ENCODE data around the gene AP1M1.

DNA sequence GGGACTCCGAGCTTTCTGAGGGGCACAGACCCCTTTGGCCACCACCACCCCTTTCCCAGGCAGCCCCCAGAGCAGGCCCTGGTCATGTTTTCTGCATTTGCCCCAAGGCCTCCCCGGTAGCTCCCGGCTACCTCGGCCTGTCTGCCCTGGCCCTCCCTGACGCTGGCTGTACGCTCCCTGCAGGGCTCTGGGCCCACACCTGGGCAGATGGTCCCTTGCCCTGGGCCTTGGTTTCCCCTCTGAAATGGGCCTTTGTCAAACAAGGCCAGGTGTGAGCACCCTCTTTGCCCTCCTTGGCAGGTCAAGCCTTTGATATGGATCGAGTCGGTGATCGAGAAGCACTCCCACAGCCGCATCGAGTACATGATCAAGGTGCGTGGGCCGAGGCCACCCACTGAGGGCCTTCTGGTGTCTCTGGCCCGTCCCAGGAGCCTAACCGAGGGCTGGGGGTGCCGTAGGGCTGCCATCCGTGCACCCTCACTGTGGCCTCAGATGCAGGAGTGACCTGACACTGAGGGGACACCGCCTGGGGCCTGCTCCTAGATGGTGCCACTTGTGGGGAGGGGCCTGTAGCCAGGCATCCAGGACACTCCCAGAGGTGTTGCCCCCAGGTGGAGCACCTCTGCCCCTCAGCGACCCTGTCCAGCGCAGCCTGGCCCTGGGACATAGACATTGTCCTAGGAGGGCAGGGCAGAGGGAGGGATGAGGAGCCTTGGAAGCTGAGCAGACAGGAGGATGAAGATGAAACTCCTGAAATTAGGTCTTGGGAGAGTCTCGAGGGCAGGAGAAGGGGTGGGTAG is 30.3 kb downstream of the AP1M1 start:
- no peak for TF ChIP-seq POLR2AphosphoS5 (IDR thresholded peaks at IDR 0.05; ENCODE audit: insufficient read depth in 1 of 2, low read depth in 1 of 2)
- TF ChIP-seq, protein P1, sequence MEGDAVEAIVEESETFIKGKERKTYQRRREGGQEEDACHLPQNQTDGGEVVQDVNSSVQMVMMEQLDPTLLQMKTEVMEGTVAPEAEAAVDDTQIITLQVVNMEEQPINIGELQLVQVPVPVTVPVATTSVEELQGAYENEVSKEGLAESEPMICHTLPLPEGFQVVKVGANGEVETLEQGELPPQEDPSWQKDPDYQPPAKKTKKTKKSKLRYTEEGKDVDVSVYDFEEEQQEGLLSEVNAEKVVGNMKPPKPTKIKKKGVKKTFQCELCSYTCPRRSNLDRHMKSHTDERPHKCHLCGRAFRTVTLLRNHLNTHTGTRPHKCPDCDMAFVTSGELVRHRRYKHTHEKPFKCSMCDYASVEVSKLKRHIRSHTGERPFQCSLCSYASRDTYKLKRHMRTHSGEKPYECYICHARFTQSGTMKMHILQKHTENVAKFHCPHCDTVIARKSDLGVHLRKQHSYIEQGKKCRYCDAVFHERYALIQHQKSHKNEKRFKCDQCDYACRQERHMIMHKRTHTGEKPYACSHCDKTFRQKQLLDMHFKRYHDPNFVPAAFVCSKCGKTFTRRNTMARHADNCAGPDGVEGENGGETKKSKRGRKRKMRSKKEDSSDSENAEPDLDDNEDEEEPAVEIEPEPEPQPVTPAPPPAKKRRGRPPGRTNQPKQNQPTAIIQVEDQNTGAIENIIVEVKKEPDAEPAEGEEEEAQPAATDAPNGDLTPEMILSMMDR (IDR thresholded peaks at IDR 0.05): no peak

Data from vagina (tissue), 2 donors.